ENCODE results near the gene RCAN3.
A peak's percentile ranks its signal among the peaks of the same experiment; 100 is the strongest.

RCAN3 gene

GRCh38 chr1:24557220-24557619 is 54.6 kb downstream of the RCAN3 start:
- no peaks in the 10 kb centered on the region for H4K20me1 ChIP-seq (ENCODE audit: insufficient read depth, low read length)
- TF ChIP-seq EZH2 (IDR thresholded peaks at IDR 0.05; ENCODE audit: borderline replicate concordance, low read depth, low read length, severe bottlenecking): no peak
- TF ChIP-seq CTCF (IDR thresholded peaks at IDR 0.05; ENCODE audit: borderline replicate concordance, extremely low read depth, low read length, poor library complexity, severe bottlenecking): no peak
- DNase-seq (no peak), ATAC-seq (ENCODE audit: insufficient read depth, low read depth) (no peak)
- no peaks in the 10 kb centered on the region for H3K9me3 ChIP-seq (ENCODE audit: insufficient read depth, low read length, severe bottlenecking)
- H2AFZ ChIP-seq (ENCODE audit: low read depth, low read length): no peak overlapping the region
- H3K27me3 ChIP-seq (ENCODE audit: insufficient read depth, low read length, poor library complexity): peaks cover 11% of the 10 kb centered on the region
- no peak overlapping the region for H3K27ac ChIP-seq (ENCODE audit: low read length)
- no peak overlapping the region for H3K4me2 ChIP-seq (ENCODE audit: insufficient read depth, low read length)
- no peak overlapping the region for H3K9ac ChIP-seq (ENCODE audit: low read depth, low read length)
- no peaks in the 10 kb centered on the region for H3K36me3 ChIP-seq (ENCODE audit: insufficient read depth, low read length)
- H3K4me1 ChIP-seq (ENCODE audit: insufficient read depth, low read length): no peaks in the 10 kb centered on the region
- no peaks in the 10 kb centered on the region for H3K79me2 ChIP-seq (ENCODE audit: insufficient read depth, low read length)
- no peak overlapping the region for H3K4me3 ChIP-seq (ENCODE audit: low read depth in 1 of 2, low read length in 2 of 2)

GRCh38 chr1:24557711-24558131 is 55.1 kb downstream of the RCAN3 start:
- TF ChIP-seq EZH2 (IDR thresholded peaks at IDR 0.05; ENCODE audit: borderline replicate concordance, low read depth, low read length, severe bottlenecking) (no peak), CTCF (IDR thresholded peaks at IDR 0.05; ENCODE audit: borderline replicate concordance, extremely low read depth, low read length, poor library complexity, severe bottlenecking) (no peak)
- Histone ChIP-seq H3K9me3 (ENCODE audit: insufficient read depth, low read length, severe bottlenecking) (no peaks in the 10 kb centered on the region), H3K9ac (ENCODE audit: low read depth, low read length) (no peak overlapping the region), H2AFZ (ENCODE audit: low read depth, low read length) (no peak overlapping the region), H3K4me3 (ENCODE audit: low read depth in 1 of 2, low read length in 2 of 2) (no peak overlapping the region), H3K4me2 (ENCODE audit: insufficient read depth, low read length) (no peak overlapping the region), H4K20me1 (ENCODE audit: insufficient read depth, low read length) (no peaks in the 10 kb centered on the region), H3K79me2 (ENCODE audit: insufficient read depth, low read length) (no peaks in the 10 kb centered on the region), H3K4me1 (ENCODE audit: insufficient read depth, low read length) (no peaks in the 10 kb centered on the region), H3K27ac (ENCODE audit: low read length) (no peak overlapping the region), H3K36me3 (ENCODE audit: insufficient read depth, low read length) (no peaks in the 10 kb centered on the region), H3K27me3 (ENCODE audit: insufficient read depth, low read length, poor library complexity) (peaks cover 9% of the 10 kb centered on the region)
- ATAC-seq (ENCODE audit: insufficient read depth, low read depth) (peak; percentile 44; the same call in 2 of the 3 replicates), DNase-seq (no peak)

GRCh38 chr1:24558455-24558854 is 55.8 kb downstream of the RCAN3 start:
- Histone ChIP-seq H3K4me3 (ENCODE audit: low read depth in 1 of 2, low read length in 2 of 2) (no peak overlapping the region), H2AFZ (ENCODE audit: low read depth, low read length) (no peak overlapping the region), H3K27me3 (ENCODE audit: insufficient read depth, low read length, poor library complexity) (peaks cover 9% of the 10 kb centered on the region), H3K9ac (ENCODE audit: low read depth, low read length) (no peak overlapping the region), H3K36me3 (ENCODE audit: insufficient read depth, low read length) (no peaks in the 10 kb centered on the region), H3K4me1 (ENCODE audit: insufficient read depth, low read length) (no peaks in the 10 kb centered on the region), H4K20me1 (ENCODE audit: insufficient read depth, low read length) (no peaks in the 10 kb centered on the region), H3K79me2 (ENCODE audit: insufficient read depth, low read length) (no peaks in the 10 kb centered on the region), H3K9me3 (ENCODE audit: insufficient read depth, low read length, severe bottlenecking) (no peaks in the 10 kb centered on the region), H3K4me2 (ENCODE audit: insufficient read depth, low read length) (no peak overlapping the region), H3K27ac (ENCODE audit: low read length) (no peak overlapping the region)
- no peak for ATAC-seq (ENCODE audit: insufficient read depth, low read depth)
- DNase-seq: no peak
- TF ChIP-seq EZH2 (IDR thresholded peaks at IDR 0.05; ENCODE audit: borderline replicate concordance, low read depth, low read length, severe bottlenecking): no peak
- no peak for TF ChIP-seq CTCF (IDR thresholded peaks at IDR 0.05; ENCODE audit: borderline replicate concordance, extremely low read depth, low read length, poor library complexity, severe bottlenecking)

All from DND-41 (cell line).